GM06990 (cell line): ENCODE measurements around the gene NES.

Experiments
- DNase-seq: peaks from one replicate; pipeline ENCODE4 v3.0.0-alpha.2; 2011; ENCODE audit not compliant: insufficient read length; ENCODE audit errors: extremely low read depth
- H3K27me3 ChIP-seq: replicated peaks from 2 replicates; pipeline ENCODE4 v1.6.0; 2011; ENCODE audit warnings: low read length; ENCODE audit not compliant: control insufficient read depth, insufficient read depth
- H3K36me3 ChIP-seq: 2 replicates; pipeline ENCODE4 v1.5.1; 2011; ENCODE audit warnings: low read length; ENCODE audit not compliant: control insufficient read depth, insufficient read depth
- H3K4me3 ChIP-seq: replicated peaks from 2 replicates; pipeline ENCODE4 v1.5.1; 2011; ENCODE audit warnings: low read depth, mild to moderate bottlenecking, control low read depth, low read length
- CTCF ChIP-seq: IDR thresholded peaks from 2 replicates; pipeline ENCODE4 v1.5.1; 2011; ENCODE audit warnings: low read length, control low read depth, mild to moderate bottlenecking, inconsistent platforms; ENCODE audit not compliant: insufficient read depth, poor library complexity, severe bottlenecking

NES gene

GRCh38 chr1:156681196-156681960 is 4.2 kb upstream of the NES start:
- H3K27me3 ChIP-seq = peaks cover 5% of the 10 kb centered on the region
- H3K4me3 ChIP-seq = no peak overlapping the region
- no peak for TF ChIP-seq CTCF

GRCh38 chr1:156680056-156680455 is 2.8 kb upstream of the NES start:
- no peak for DNase-seq
- H3K36me3 ChIP-seq = no peaks in the 10 kb centered on the region
- no peak overlapping the region for H3K4me3 ChIP-seq
- TF ChIP-seq CTCF = no peak
- peaks cover 5% of the 10 kb centered on the region for H3K27me3 ChIP-seq

More at GRCh38 chr1:156681196-156681960, 4.2 kb upstream of the NES start:
- DNase-seq = no peak
- H3K36me3 ChIP-seq = no peaks in the 10 kb centered on the region

- peak; percentile 83 for TF ChIP-seq CTCF
- peaks cover 3% of the 10 kb centered on the region for H3K27me3 ChIP-seq
Measured at GRCh38 chr1:156677616-156678596, 699 bp upstream of the NES start.

GRCh38 chr1:156676114-156676819 is 940 bp downstream of the NES start:
- no peak for TF ChIP-seq CTCF
- no peak overlapping the region for H3K4me3 ChIP-seq
- peaks cover 1% of the 10 kb centered on the region for H3K27me3 ChIP-seq
- no peak for DNase-seq
- H3K36me3 ChIP-seq = no peaks in the 10 kb centered on the region

More at GRCh38 chr1:156677616-156678596, 699 bp upstream of the NES start:
- Histone ChIP-seq H3K36me3 (no peaks in the 10 kb centered on the region), H3K4me3 (no peak overlapping the region)
- peak; percentile 56 for DNase-seq

GRCh38 chr1:156675210-156676113 is 1.7 kb downstream of the NES start:
- Histone ChIP-seq H3K27me3 (peaks cover 2% of the 10 kb centered on the region), H3K4me3 (no peak overlapping the region), H3K36me3 (no peaks in the 10 kb centered on the region)

More at GRCh38 chr1:156675210-156676113, 1.7 kb downstream of the NES start:
- no peak for TF ChIP-seq CTCF
- DNase-seq = no peak
